Lung (tissue), 12 donors: ENCODE results near the gene NRG3. TPM values are rescaled to one million over a fixed set of nuclear protein-coding genes. Genes with fewer than 3 reads are reported as not detected.
"Not testable (repeated sequence)": the region's sequence is repeated elsewhere in the genome, so short reads cannot be mapped to it uniquely, and the experiment has no call there.

Source experiments
- ATAC-seq: fragments of 200-7000 bp; cut with Tn5 transposase; one replicate; pipeline ENCODE4 v1.9.1; 2020; ENCODE audit warnings: moderate number of reproducible peaks; ENCODE audit not compliant: insufficient read depth, low FRiP score
- DNase-seq, 3 donors: peaks; one replicate each; pipeline ENCODE4 v3.0.0-alpha.2; 2013 to 2017
- H3K27ac ChIP-seq, 2 donors: one replicate each; pipeline ENCODE4 v1.5.1; 2013; ENCODE audit warnings: mild to moderate bottlenecking in 2 of 2, moderate library complexity in 2 of 2, control low read depth in 1 of 2, inconsistent platforms in 1 of 2, low read depth in 1 of 2, low read length in 1 of 2
- H3K27me3 ChIP-seq, 3 donors: one replicate each; pipeline ENCODE4 v1.5.1; 2013; ENCODE audit warnings: low read length in 2 of 3; ENCODE audit not compliant: control insufficient read depth in 3 of 3, insufficient read depth in 3 of 3
- H3K36me3 ChIP-seq, 4 donors: one replicate each; pipeline ENCODE4 v1.5.1; 2013; ENCODE audit warnings: low read length in 4 of 4, mild to moderate bottlenecking in 1 of 4, moderate library complexity in 1 of 4; ENCODE audit not compliant: control insufficient read depth in 4 of 4, insufficient read depth in 4 of 4
- H3K4me1 ChIP-seq, 5 donors: one replicate each; pipeline ENCODE4 v1.5.1; 2013; ENCODE audit warnings: low read length in 5 of 5, mild to moderate bottlenecking in 2 of 5, moderate library complexity in 1 of 5; ENCODE audit not compliant: control insufficient read depth in 5 of 5, insufficient read depth in 5 of 5
- H3K4me3 ChIP-seq: one replicate; pipeline ENCODE4 v1.5.1; 2013; ENCODE audit warnings: mild to moderate bottlenecking, control low read depth, moderate library complexity
- H3K9ac ChIP-seq, 2 donors: one replicate each; pipeline ENCODE4 v1.5.1; 2013; ENCODE audit warnings: low read length in 2 of 2, control low read depth in 1 of 2; ENCODE audit not compliant: insufficient read depth in 1 of 2
- H3K9me3 ChIP-seq, 4 donors: one replicate each; pipeline ENCODE4 v1.5.1; 2013; ENCODE audit warnings: low read length in 3 of 4, mild to moderate bottlenecking in 1 of 4, moderate library complexity in 1 of 4; ENCODE audit not compliant: control insufficient read depth in 4 of 4, insufficient read depth in 3 of 4
- WGBS, 2 donors: extraction: QIAGEN DNeasy Blood & Tissue Kit; methylation state at CpG; one replicate each; pipeline ENCODE4 v1.1.7; 2013; 5-methylcytosine and 5-hydroxymethylcytosine counted together
- polyA plus RNA-seq, 2 donors: library from polyadenylated mRNA; stranded (reverse); fragments of 200-250 nt; gene quantifications; one replicate each; pipeline ENCODE4 v1.2.1, GENCODE V29; 2013
- total RNA-seq, 2 donors: library from RNA; depleted of rRNA in 1 of 2; stranded (reverse); fragments of >200 nt in 1 of 2; gene quantifications; one replicate each; pipeline ENCODE4 v1.2.1, GENCODE V29; 2014 to 2021
- TF ChIP-seq, protein P1 (sequence below): IDR thresholded peaks from 2 replicates; pipeline ENCODE4 v1.5.1; 2012; ENCODE audit warnings: mild to moderate bottlenecking; ENCODE audit errors: control extremely low read depth, extremely low read depth
- donor health status: control.
- donor health status: control.
- donor health status: Bipolar disorder and iron deficiency.
- donor health status: healthy.
- donor health status: DM: yes; HTN: yes; CAD: no.

NRG3 gene
- total and polyA plus RNA-seq, 4 donors = 0.49 to 2.0 (median 0.84) TPM

DNA sequence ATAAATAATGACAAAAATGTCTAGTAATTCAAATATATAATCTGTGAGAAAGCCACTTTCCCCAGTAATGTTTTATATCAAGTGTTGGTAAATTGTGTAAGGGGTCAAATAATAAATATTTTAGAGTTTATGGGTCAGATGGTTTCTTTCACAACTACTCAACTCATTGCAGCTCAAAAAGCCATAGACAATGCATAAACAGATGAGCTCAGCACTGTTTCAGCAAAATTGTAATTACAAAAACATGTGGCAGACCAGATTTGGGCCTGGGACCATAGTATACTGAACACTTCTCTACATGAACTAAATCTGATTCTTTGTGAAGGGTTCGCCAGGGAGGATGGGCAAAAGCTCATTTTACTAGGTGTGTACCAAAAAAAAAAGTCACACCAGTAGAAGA, 460.8 kb downstream of the NRG3 start:
- no peak overlapping the region for H3K27ac ChIP-seq
- no peak overlapping the region for H3K9ac ChIP-seq
- H3K4me3 ChIP-seq = no peak overlapping the region
- no peak for ATAC-seq
- H3K4me1 ChIP-seq = peaks cover 0 to 4% (median 0%) of the 10 kb centered on the region in 5 donors
- peaks cover 0 to 3% (median under 1%) of the 10 kb centered on the region in 4 donors for H3K9me3 ChIP-seq
- TF ChIP-seq, protein P1, sequence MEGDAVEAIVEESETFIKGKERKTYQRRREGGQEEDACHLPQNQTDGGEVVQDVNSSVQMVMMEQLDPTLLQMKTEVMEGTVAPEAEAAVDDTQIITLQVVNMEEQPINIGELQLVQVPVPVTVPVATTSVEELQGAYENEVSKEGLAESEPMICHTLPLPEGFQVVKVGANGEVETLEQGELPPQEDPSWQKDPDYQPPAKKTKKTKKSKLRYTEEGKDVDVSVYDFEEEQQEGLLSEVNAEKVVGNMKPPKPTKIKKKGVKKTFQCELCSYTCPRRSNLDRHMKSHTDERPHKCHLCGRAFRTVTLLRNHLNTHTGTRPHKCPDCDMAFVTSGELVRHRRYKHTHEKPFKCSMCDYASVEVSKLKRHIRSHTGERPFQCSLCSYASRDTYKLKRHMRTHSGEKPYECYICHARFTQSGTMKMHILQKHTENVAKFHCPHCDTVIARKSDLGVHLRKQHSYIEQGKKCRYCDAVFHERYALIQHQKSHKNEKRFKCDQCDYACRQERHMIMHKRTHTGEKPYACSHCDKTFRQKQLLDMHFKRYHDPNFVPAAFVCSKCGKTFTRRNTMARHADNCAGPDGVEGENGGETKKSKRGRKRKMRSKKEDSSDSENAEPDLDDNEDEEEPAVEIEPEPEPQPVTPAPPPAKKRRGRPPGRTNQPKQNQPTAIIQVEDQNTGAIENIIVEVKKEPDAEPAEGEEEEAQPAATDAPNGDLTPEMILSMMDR = no peak
- no peaks in the 10 kb centered on the region for H3K27me3 ChIP-seq
- DNase-seq = peak; percentile 30 to 92 (median 81)
- 82% methylated on average over 1 of the region's 1 CpG for WGBS, 2 donors
- no peaks in the 10 kb centered on the region for H3K36me3 ChIP-seq

DNA sequence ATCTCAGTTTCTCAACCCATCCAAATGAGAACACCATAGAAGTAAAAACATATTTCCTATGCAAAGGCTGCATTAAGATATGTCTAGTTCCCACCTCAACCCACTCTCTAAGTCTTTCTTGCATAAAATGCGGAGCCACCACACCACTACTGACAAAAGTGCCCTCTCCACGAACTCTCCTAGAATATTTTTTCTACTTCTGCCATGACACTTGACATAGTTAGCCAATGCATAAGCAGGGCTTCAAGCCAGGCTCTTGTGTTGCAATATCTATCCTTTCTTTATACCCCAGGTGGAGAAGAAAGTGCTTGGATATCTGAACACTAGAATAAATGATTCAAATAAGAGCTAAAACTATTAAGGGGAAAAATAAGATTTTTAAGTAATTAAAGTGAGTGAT, 465.2 kb downstream of the NRG3 start:
- Histone ChIP-seq H3K4me3 (no peak overlapping the region), H3K36me3 (no peaks in the 10 kb centered on the region), H3K27me3 (no peaks in the 10 kb centered on the region), H3K27ac (no peak overlapping the region), H3K4me1 (peaks cover 0 to 4% (median 0%) of the 10 kb centered on the region in 5 donors), H3K9ac (no peak overlapping the region), H3K9me3 (no peaks in the 10 kb centered on the region)
- peak; percentile 27 for ATAC-seq
- TF ChIP-seq, protein P1 = no peak
- 54 to 70% methylated on average over 2 of the region's 2 CpGs for WGBS, 2 donors
- no peak for DNase-seq

DNA sequence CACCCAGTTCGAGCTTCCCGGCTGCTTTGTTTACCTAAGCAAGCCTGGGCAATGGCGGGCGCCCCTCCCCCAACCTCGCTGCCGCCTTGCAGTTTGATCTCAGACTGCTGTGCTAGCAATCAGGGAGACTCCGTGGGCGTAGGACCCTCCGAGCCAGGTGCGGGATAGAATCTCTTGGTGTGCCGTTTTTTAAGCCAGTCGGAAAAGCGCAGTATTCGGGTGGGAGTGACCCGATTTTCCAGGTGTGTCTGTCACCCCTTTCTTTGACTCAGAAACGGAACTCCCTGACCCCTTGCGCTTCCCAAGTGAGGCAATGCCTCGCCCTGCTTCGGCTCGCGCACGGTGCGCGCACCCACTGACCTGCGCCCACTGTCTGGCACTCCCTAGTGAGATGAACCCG, 474.6 kb downstream of the NRG3 start:
- H3K36me3 ChIP-seq, H3K9ac ChIP-seq, H3K27me3 ChIP-seq, H3K27ac ChIP-seq, DNase-seq, ATAC-seq, H3K4me3 ChIP-seq, H3K4me1 ChIP-seq, H3K9me3 ChIP-seq: not testable (repeated sequence)
- 92 to 97% methylated on average over 15 to 20 of the region's 26 CpGs for whole genome bisulfite sequencing, 2 donors

- no peak overlapping the region for H3K9ac ChIP-seq
- WGBS, 2 donors = 92 to 96% methylated on average over 3 of the region's 3 CpGs
- DNase-seq (no peak), ATAC-seq (no peak)
- H3K27ac ChIP-seq = no peak overlapping the region
- no peaks in the 10 kb centered on the region for H3K27me3 ChIP-seq
- TF ChIP-seq, protein P1 = no peak
- H3K4me1 ChIP-seq = peaks cover 0 to 1% (median 0%) of the 10 kb centered on the region in 5 donors
- H3K4me3 ChIP-seq = no peak overlapping the region
- no peaks in the 10 kb centered on the region for H3K36me3 ChIP-seq
- H3K9me3 ChIP-seq = no peaks in the 10 kb centered on the region
Measured at GRCh38 chr10:82353381-82353780, 478.4 kb downstream of the NRG3 start.
